ENCODE data around the gene MCF2L. TPM values are rescaled to one million over a fixed set of nuclear protein-coding genes. Genes with fewer than 3 reads are reported as not detected.
A peak's percentile ranks its signal among the peaks of the same experiment; 100 is the strongest.

Gene MCF2L
- total RNA-seq, 1 donor from 2014 or later: 41.2 TPM

GRCh38 chr13:113124211-113124970, 155.4 kb downstream of the MCF2L start:
- DNase-seq: no peak
- H3K9me3 ChIP-seq (replicated peaks): no peaks in the 10 kb centered on the region
- peaks cover 8% of the 10 kb centered on the region for H3K27me3 ChIP-seq (ENCODE audit: low read depth)
- intact Hi-C loops (cut with micrococcal nuclease): no loop called here
- no peak for TF ChIP-seq CTCF (IDR thresholded peaks at IDR 0.05; ENCODE audit: borderline replicate concordance)
- H3K27ac ChIP-seq (replicated peaks): no peak overlapping the region
- peaks cover 12% of the 10 kb centered on the region for H3K4me1 ChIP-seq
- H3K36me3 ChIP-seq: no peaks in the 10 kb centered on the region
- H3K4me3 ChIP-seq: no peak overlapping the region

- TF ChIP-seq CTCF (IDR thresholded peaks at IDR 0.05; ENCODE audit: borderline replicate concordance): no peak
- no peaks in the 10 kb centered on the region for H3K9me3 ChIP-seq (replicated peaks)
- H3K4me3 ChIP-seq: no peak overlapping the region
- intact Hi-C loops (cut with micrococcal nuclease): no loop called here
- peaks cover 17% of the 10 kb centered on the region for H3K27me3 ChIP-seq (ENCODE audit: low read depth)
- no peak for DNase-seq
- no peak overlapping the region for H3K27ac ChIP-seq (replicated peaks)
- peaks cover 18% of the 10 kb centered on the region for H3K4me1 ChIP-seq
- no peaks in the 10 kb centered on the region for H3K36me3 ChIP-seq
Measured at GRCh38 chr13:113125506-113126264, 156.7 kb downstream of the MCF2L start.

GRCh38 chr13:113126265-113127150, 157.5 kb downstream of the MCF2L start:
- no peak for DNase-seq
- H3K27me3 ChIP-seq (ENCODE audit: low read depth): peaks cover 17% of the 10 kb centered on the region
- no peak overlapping the region for H3K4me3 ChIP-seq
- H3K36me3 ChIP-seq: no peaks in the 10 kb centered on the region
- no peak for TF ChIP-seq CTCF (IDR thresholded peaks at IDR 0.05; ENCODE audit: borderline replicate concordance)
- peaks cover 18% of the 10 kb centered on the region for H3K4me1 ChIP-seq
- intact Hi-C loops (cut with micrococcal nuclease): no loop called here
- no peak overlapping the region for H3K27ac ChIP-seq (replicated peaks)
- H3K9me3 ChIP-seq (replicated peaks): no peaks in the 10 kb centered on the region

GRCh38 chr13:113129480-113129879, 160.5 kb downstream of the MCF2L start:
- Histone ChIP-seq H3K27me3 (ENCODE audit: low read depth) (peaks cover 17% of the 10 kb centered on the region), H3K4me1 (peaks cover 5% of the 10 kb centered on the region), H3K27ac (replicated peaks) (no peak overlapping the region), H3K9me3 (replicated peaks) (no peaks in the 10 kb centered on the region), H3K36me3 (no peaks in the 10 kb centered on the region), H3K4me3 (peak overlapping the region; percentile 55)
- intact Hi-C loops (cut with micrococcal nuclease): no loop called here
- DNase-seq: no peak
- TF ChIP-seq CTCF (IDR thresholded peaks at IDR 0.05; ENCODE audit: borderline replicate concordance): no peak
